ENCODE results near the gene JUP. TPM values are rescaled to one million over a fixed set of nuclear protein-coding genes. Genes with fewer than 3 reads are reported as not detected.
"Not testable (repeated sequence)": the region's sequence is repeated elsewhere in the genome, so short reads cannot be mapped to it uniquely, and the experiment has no call there.

The JUP gene
- total and polyA plus RNA-seq, 4 donors = 15.8 to 56.0 (median 35.7) TPM

DNA sequence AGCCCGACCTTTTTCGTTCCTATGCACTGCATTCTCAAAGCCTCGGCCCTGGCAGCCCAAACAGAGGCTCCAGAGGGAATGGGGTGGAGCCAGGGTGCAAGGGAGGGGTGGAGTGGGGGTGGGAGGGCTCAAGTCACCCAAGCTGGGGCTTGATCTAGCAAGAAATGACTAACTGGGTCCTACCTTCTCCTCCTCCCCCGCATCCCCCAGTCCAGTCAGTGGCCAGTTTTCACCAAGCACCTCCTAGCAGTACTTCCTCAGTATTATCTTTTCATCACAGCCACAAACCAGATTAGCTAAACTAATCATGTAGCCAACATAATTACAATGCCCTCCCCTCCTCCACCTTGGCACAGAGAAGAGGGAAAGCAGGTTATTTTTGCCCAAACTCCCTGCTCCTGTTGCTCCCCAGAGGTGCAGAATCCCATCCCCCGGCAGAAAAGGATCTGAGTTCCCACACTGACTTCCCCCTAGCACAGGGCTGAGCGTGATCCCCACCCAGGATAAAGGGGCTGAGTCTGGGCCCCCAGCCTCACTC, 2.2 kb downstream of the JUP start:
- Histone ChIP-seq H3K27ac (ENCODE audit: low read depth, low read length) (no peak overlapping the region), H3K27me3 (ENCODE audit: control insufficient read depth, insufficient read depth, low read length) (no peaks in the 10 kb centered on the region), H3K4me3 (ENCODE audit: low read depth, low read length) (peak overlapping the region; percentile 74), H3K4me1 (ENCODE audit: control insufficient read depth, insufficient read depth, low read length) (peaks cover 21% of the 10 kb centered on the region), H3K36me3 (ENCODE audit: control insufficient read depth, insufficient read depth, low read length) (no peaks in the 10 kb centered on the region), H3K9me3 (ENCODE audit: control insufficient read depth, insufficient read depth, low read length) (no peaks in the 10 kb centered on the region)
- peak in 1 of 6 donors; percentile 24 for DNase-seq (ENCODE audit: low read depth in 4 of 6, low spot score in 6 of 6)
- WGBS (ENCODE audit: insufficient coverage) = 53% methylated on average over 4 of the region's 6 CpGs

GRCh38 chr17:41782142-41782541, 4.4 kb downstream of the JUP start:
- no peak for DNase-seq (ENCODE audit: low read depth in 4 of 6, low spot score in 6 of 6)
- no peak overlapping the region for H3K4me3 ChIP-seq (ENCODE audit: low read depth, low read length)
- no peak overlapping the region for H3K27ac ChIP-seq (ENCODE audit: low read depth, low read length)
- 68% methylated on average over 4 of the region's 4 CpGs for WGBS (ENCODE audit: insufficient coverage)
- H3K4me1 ChIP-seq (ENCODE audit: control insufficient read depth, insufficient read depth, low read length) = peaks cover 32% of the 10 kb centered on the region
- no peaks in the 10 kb centered on the region for H3K9me3 ChIP-seq (ENCODE audit: control insufficient read depth, insufficient read depth, low read length)
- H3K27me3 ChIP-seq (ENCODE audit: control insufficient read depth, insufficient read depth, low read length) = no peaks in the 10 kb centered on the region
- H3K36me3 ChIP-seq (ENCODE audit: control insufficient read depth, insufficient read depth, low read length) = peaks cover 4% of the 10 kb centered on the region

- WGBS (ENCODE audit: insufficient coverage) = 81% methylated on average over 10 of the region's 13 CpGs
- Histone ChIP-seq H3K27me3 (ENCODE audit: control insufficient read depth, insufficient read depth, low read length) (no peaks in the 10 kb centered on the region), H3K4me1 (ENCODE audit: control insufficient read depth, insufficient read depth, low read length) (peaks cover 37% of the 10 kb centered on the region), H3K36me3 (ENCODE audit: control insufficient read depth, insufficient read depth, low read length) (peaks cover 7% of the 10 kb centered on the region), H3K27ac (ENCODE audit: low read depth, low read length) (no peak overlapping the region), H3K4me3 (ENCODE audit: low read depth, low read length) (no peak overlapping the region), H3K9me3 (ENCODE audit: control insufficient read depth, insufficient read depth, low read length) (no peaks in the 10 kb centered on the region)
- DNase-seq (ENCODE audit: low read depth in 4 of 6, low spot score in 6 of 6) = no peak
These were observed 5.0 kb downstream of the JUP start for GRCh38 chr17:41781404-41782110.

- Histone ChIP-seq H3K9me3 (ENCODE audit: control insufficient read depth, insufficient read depth, low read length) (no peaks in the 10 kb centered on the region), H3K27ac (ENCODE audit: low read depth, low read length) (no peak overlapping the region), H3K4me1 (ENCODE audit: control insufficient read depth, insufficient read depth, low read length) (peaks cover 40% of the 10 kb centered on the region), H3K27me3 (ENCODE audit: control insufficient read depth, insufficient read depth, low read length) (no peaks in the 10 kb centered on the region), H3K4me3 (ENCODE audit: low read depth, low read length) (no peak overlapping the region), H3K36me3 (ENCODE audit: control insufficient read depth, insufficient read depth, low read length) (peaks cover 16% of the 10 kb centered on the region)
- WGBS (ENCODE audit: insufficient coverage) = 100% methylated on average over 1 of the region's 1 CpG
- no peak for DNase-seq (ENCODE audit: low read depth in 4 of 6, low spot score in 6 of 6)
These were observed 6.6 kb downstream of the JUP start for GRCh38 chr17:41779954-41780353.

DNA sequence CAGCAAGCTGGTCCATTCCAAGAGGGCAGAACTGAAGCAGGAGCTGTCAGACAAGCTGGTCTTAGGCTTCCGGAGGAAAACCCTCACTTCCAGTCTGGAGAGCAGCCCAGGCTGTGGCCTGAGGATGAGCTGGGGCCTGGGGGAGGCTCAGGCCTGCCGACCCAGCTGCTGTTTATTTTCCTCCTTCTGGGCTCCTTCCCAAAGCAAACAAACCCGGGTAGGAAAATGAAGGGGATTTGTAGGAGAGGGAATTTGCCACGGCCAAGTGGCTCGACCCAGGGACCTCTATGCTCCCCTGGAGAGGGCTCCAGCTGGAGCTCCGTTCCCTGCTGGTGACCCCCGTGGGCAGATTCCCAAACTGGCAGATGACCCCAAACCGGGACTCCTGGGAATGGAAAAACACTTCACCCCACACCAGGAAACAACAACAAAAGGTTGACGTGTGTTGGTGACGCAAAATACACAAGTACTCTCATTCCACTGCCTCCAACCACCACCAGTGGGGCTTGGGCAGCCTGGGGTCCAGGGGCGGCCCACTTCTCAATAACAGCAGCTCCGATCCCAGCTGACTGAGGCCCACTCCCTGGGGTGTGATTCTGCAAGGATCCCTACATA, 8.8 kb downstream of the JUP start:
- WGBS (ENCODE audit: insufficient coverage) = 48% methylated on average over 8 of the region's 12 CpGs
- H3K9me3 ChIP-seq (ENCODE audit: control insufficient read depth, insufficient read depth, low read length) = no peaks in the 10 kb centered on the region
- no peaks in the 10 kb centered on the region for H3K27me3 ChIP-seq (ENCODE audit: control insufficient read depth, insufficient read depth, low read length)
- peaks cover 21% of the 10 kb centered on the region for H3K36me3 ChIP-seq (ENCODE audit: control insufficient read depth, insufficient read depth, low read length)
- H3K4me1 ChIP-seq (ENCODE audit: control insufficient read depth, insufficient read depth, low read length) = peaks cover 50% of the 10 kb centered on the region
- peak in 2 of 6 donors; percentile 18 to 83 for DNase-seq (ENCODE audit: low read depth in 4 of 6, low spot score in 6 of 6)
- H3K27ac ChIP-seq (ENCODE audit: low read depth, low read length) = peak overlapping the region; percentile 86
- H3K4me3 ChIP-seq (ENCODE audit: low read depth, low read length) = no peak overlapping the region

- H3K27me3 ChIP-seq (ENCODE audit: control insufficient read depth, insufficient read depth, low read length) = no peaks in the 10 kb centered on the region
- peak in 1 of 6 donors; percentile 31 for DNase-seq (ENCODE audit: low read depth in 4 of 6, low spot score in 6 of 6)
- no peak overlapping the region for H3K4me3 ChIP-seq (ENCODE audit: low read depth, low read length)
- peak overlapping the region; percentile 86 for H3K27ac ChIP-seq (ENCODE audit: low read depth, low read length)
- H3K36me3 ChIP-seq (ENCODE audit: control insufficient read depth, insufficient read depth, low read length) = peaks cover 26% of the 10 kb centered on the region
- H3K9me3 ChIP-seq (ENCODE audit: control insufficient read depth, insufficient read depth, low read length) = no peaks in the 10 kb centered on the region
- peaks cover 50% of the 10 kb centered on the region for H3K4me1 ChIP-seq (ENCODE audit: control insufficient read depth, insufficient read depth, low read length)
- WGBS (ENCODE audit: insufficient coverage) = 63% methylated on average over 3 of the region's 4 CpGs
These were observed 9.3 kb downstream of the JUP start for GRCh38 chr17:41777157-41777573.

DNA sequence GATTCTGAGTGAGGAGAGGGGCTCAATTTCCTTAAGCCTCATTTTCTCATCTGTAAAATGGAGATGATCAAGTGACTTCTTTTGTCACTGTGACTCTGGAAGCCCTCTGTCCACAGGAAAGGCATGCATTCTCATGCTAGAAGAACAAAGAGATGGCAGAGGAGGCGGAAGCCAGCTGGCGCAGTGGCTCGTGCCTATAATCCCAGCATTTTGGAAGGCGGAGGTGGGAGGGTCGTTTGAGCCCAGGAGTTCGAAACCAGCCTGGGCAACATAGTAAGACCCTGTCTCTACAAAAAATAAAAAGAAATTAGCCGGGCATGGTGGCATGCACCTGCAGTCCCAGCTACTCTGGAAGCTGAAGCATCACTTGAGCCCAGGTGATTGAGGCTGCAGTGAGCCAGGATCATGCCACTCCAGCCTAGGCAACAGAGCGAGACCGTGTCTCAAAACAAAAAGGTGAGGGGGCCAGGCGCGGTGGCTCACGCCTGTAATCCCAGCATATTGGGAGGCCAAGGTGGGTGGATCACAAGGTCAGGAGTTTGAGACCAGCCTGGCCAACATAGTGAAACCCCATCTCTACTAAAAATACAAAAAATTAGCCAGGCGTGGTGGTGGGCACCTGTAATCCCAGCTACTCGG, 10.1 kb downstream of the JUP start:
- peaks cover 46% of the 10 kb centered on the region for H3K4me1 ChIP-seq (ENCODE audit: control insufficient read depth, insufficient read depth, low read length)
- not testable (repeated sequence) for H3K27ac ChIP-seq (ENCODE audit: low read depth, low read length); H3K9me3 ChIP-seq (ENCODE audit: control insufficient read depth, insufficient read depth, low read length); H3K27me3 ChIP-seq (ENCODE audit: control insufficient read depth, insufficient read depth, low read length); DNase-seq (ENCODE audit: low read depth in 4 of 6, low spot score in 6 of 6); H3K4me3 ChIP-seq (ENCODE audit: low read depth, low read length)
- 83% methylated on average over 7 of the region's 14 CpGs for WGBS (ENCODE audit: insufficient coverage)
- H3K36me3 ChIP-seq (ENCODE audit: control insufficient read depth, insufficient read depth, low read length) = peaks cover 34% of the 10 kb centered on the region

GRCh38 chr17:41775394-41776226, 10.9 kb downstream of the JUP start:
- no peak overlapping the region for H3K4me3 ChIP-seq (ENCODE audit: low read depth, low read length)
- peaks cover 45% of the 10 kb centered on the region for H3K4me1 ChIP-seq (ENCODE audit: control insufficient read depth, insufficient read depth, low read length)
- no peaks in the 10 kb centered on the region for H3K9me3 ChIP-seq (ENCODE audit: control insufficient read depth, insufficient read depth, low read length)
- peak overlapping the region; percentile 27 for H3K27ac ChIP-seq (ENCODE audit: low read depth, low read length)
- 65% methylated on average over 11 of the region's 12 CpGs for WGBS (ENCODE audit: insufficient coverage)
- no peaks in the 10 kb centered on the region for H3K27me3 ChIP-seq (ENCODE audit: control insufficient read depth, insufficient read depth, low read length)
- no peak for DNase-seq (ENCODE audit: low read depth in 4 of 6, low spot score in 6 of 6)
- peaks cover 42% of the 10 kb centered on the region for H3K36me3 ChIP-seq (ENCODE audit: control insufficient read depth, insufficient read depth, low read length)

- Histone ChIP-seq H3K4me1 (ENCODE audit: control insufficient read depth, insufficient read depth, low read length) (peaks cover 45% of the 10 kb centered on the region), H3K36me3 (ENCODE audit: control insufficient read depth, insufficient read depth, low read length) (peaks cover 59% of the 10 kb centered on the region), H3K9me3 (ENCODE audit: control insufficient read depth, insufficient read depth, low read length) (no peaks in the 10 kb centered on the region), H3K4me3 (ENCODE audit: low read depth, low read length) (no peak overlapping the region), H3K27ac (ENCODE audit: low read depth, low read length) (no peak overlapping the region), H3K27me3 (ENCODE audit: control insufficient read depth, insufficient read depth, low read length) (no peaks in the 10 kb centered on the region)
- 48% methylated on average over 3 of the region's 8 CpGs for WGBS (ENCODE audit: insufficient coverage)
- DNase-seq (ENCODE audit: low read depth in 4 of 6, low spot score in 6 of 6) = peak in 1 of 6 donors; percentile 41
These were observed 12.7 kb downstream of the JUP start for GRCh38 chr17:41773731-41774193.

Data from spinal cord (tissue), 10 donors.